Colon (tissue), 2 donors: Measurements from ENCODE around the gene GPR157.
"Not testable (repeated sequence)": the region's sequence is repeated elsewhere in the genome, so short reads cannot be mapped to it uniquely, and the experiment has no call there.

Experiments used
- FAIRE-seq: peaks from 2 replicates; lab custom pipeline; 2012; peaks lifted over from hg19 to GRCh38; lab: Jason Lieb, UNC
- donor health status: control.
- donor health status: control.

The GPR157 gene

GRCh38 chr1:9115351-9116205 lies 13.3 kb downstream of the GPR157 start:
- FAIRE-seq: no peak

DNA sequence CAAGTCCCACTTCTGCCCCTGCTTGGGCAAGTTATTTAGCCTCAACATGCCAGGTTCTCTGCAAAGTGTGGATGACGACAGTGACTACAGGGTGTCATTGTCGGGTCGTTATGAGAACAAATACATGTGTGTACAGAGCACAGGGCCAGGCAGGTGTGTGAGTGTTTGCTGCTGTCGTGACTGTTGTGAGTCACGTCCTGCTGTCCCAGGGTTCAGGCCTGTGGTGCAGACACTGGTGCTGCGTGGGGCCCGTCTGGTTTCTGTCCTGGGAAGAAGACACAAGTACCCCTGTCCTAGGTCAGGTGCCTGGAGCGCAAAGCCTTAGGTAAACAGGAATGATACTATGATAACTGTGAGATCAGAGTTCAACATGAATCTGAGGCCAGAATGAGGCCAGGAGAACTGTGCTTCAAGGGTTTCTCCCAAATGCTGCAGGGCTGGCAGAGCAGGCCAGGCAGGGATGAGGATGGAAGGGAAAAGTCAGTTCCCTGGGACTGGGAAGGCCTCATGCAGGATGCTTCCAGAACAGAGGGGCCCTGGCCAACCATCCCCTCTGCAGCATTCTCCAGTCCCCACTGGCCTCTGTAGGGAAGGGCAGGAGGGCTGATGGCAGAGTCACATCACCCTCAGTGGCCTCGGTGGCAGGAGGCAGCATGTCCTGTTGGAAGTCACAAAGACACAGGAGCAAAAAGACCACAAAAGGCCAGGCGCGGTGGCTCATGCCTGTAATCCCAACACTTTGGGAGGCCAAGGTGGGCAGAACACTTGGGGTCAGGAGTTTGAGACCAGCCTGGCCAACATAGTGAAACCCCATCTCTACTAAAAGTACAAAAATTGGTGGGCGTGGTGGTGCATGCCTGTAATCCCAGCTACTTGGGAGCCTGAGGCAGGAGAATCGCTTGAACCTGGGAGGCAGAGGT lies 15.7 kb downstream of the GPR157 start:
- FAIRE-seq: no peak

DNA sequence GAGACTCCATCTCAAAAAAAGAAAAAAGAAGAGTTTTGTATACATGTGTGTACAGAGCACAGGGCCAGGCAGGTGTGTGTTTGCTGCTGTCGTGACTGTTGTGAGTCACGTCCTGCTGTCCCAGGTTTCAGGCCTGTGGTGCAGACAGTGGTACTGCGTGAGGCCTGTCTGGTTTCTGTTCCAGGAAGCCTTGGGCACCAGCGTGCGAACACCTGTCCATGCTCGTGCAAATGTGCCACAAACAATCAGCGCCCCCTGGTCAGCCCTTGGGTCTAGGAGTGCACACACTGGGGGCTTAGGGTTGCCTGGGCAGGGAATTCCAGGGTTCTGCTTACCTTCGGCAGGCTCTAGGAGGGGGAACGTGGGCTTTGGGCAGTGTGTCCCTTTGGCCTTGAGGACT lies 16.9 kb downstream of the GPR157 start:
- no peak for FAIRE-seq

GRCh38 chr1:9111357-9111691 lies 17.6 kb downstream of the GPR157 start:
- FAIRE-seq: no peak

DNA sequence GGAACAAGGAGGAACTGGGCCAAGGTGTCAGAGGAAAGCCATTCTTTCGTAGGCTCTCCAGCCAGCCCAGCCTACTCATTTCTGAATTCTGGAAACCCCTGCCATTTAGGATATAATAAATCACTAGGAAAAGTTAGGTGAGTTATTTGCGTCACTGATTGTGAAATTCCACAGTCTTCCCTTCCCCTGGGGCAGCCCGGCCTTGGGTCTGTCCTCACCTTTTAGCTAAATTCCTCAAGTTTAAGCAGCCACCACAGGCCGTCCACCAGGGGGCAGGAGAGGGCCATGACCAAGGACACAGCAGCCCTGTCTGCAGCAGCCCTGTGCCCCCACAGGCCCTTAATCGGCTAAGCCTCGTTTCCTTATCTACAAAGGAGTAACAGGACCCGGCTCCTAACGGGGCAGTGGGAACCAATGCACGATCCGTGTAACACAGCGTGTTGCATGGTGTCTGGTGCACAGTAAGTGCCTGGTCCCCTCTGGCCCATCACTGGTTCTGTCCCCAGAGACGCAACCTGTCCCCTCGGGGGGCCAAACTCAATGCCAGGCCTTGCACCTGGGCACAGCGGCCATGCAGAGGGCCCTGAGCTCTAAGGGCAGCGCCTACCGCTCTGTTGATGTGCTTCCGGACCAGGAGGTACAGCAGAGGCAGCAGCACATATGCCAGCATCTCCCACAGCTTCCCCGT lies 18.1 kb downstream of the GPR157 start:
- no peak for FAIRE-seq

DNA sequence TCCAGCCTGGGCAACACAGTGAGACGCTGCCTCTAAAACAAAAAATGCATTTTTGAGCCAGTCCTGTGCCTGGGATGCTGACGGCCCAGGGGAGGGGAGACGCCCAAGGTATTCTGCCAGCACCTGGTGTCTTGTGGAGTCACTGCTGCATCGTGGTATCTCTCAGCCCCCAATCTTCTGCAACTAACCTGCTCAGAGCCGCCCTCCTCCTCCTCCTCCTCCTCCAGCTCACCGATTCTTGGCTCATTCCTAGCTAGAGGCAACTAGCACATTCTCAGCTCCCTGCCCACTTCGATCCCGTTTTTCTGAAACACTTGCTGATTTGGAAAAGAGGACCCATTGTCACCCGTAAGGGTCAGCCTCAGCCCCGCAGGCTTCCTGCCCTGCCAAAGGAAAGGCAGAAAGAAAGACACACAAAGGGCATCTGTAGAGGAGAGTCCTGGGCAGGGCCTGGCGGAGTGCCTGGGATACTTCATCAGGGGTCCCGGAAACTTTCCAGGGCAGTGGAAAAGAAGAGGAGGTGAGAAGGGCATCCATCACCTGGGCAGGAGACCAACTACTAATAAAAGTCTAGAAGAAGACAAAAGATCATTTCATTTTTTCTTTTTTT lies 20.7 kb downstream of the GPR157 start:
- FAIRE-seq: no peak

DNA sequence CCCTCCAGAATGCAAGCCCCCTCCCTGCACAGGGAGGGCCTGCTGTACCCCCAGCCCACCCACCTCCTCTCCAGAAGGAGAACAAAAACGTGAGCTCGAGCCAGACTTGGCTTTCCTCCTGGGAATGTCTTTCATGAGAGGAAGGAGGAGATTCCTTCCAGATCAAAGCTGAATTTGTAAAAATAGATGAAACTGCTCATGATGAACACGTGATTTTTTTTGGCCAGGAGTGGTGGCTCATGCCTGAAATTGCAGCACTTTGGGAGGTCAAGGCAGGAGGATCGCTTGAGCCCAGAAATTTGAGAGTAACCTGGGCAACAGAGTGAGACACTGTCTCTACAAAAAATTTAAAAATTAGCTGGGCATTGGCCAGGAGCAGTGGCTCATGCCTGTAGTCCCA lies 21.8 kb downstream of the GPR157 start:
- FAIRE-seq: no peak

DNA sequence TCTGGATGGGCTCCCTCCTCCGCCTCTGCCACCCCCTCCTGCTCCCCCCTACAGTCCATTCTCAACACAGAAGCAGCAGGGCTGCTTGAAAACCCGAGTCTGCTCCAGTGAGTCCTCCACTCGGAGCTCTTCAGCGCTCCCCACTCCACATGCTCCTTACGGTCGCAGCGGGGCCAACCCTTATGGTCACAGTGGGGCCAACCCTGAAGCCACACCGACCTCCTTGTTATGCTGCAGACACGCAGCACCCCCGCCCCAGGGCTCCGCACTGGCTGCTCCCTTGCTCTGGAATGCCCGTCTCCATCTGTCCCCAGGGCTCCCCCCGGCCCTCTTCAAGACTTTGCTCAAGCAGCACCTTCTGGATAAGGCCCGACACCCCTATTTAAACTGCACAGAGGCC lies 22.6 kb downstream of the GPR157 start:
- no peak for FAIRE-seq

- FAIRE-seq: no peak
Measured at GRCh38 chr1:9105336-9105867, 23.5 kb downstream of the GPR157 start.

DNA sequence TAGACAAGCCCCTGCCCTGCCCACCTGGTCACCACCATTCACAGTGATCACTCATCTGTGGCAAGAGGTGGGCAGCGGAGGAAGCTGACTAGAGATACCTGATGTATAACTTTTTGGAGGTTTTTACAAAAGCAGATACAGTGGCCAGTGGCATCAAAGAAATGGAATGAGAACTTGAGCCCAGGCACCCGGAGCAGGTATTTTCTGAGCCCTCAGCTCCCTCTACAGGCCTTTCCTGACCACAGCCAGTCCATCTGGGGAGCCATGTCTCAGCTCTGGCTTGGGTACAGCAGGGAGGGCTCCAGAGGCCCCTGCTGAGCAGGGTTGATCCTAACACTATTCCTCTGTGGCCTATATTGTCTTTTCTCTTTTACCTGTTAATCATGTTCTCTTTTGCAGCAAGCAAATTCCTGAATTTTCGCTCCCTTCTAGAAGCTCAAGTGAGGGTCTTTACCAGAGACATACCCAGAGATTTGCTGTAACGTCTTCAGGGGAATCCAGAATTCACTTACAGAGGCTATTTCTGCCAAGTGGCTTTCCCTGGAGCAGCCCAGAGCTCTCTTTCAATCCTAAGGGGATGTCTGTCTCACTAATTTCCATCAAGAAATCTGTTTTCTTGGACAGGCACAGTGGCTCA lies 27.3 kb downstream of the GPR157 start:
- FAIRE-seq: no peak

DNA sequence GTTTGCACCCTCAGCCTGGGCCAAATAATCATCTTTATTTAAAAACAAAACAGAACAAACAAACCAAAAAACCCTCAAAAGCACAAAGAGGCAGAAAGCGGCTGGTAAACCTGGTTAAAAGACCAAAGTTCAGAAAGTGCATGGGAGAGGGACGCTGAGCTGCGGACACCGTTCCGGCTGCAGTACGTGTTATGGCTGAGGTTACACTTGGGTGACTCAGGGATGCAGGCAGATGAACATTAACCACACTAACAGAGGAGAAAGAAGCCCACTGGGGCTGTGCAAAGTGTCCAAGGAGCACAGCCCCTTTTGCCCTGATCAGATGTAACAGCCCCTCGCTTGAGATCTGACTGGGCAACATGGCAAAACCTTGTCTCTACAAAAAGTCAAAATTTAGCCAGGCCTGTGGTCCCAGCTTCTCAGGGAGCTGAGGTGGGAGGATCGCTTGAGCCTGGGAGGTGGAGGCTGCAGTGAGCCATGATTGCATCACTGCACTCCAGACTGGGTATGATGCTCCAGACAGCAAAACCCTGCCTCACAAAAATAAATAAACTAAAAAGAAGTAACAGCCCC lies 28.3 kb downstream of the GPR157 start:
- FAIRE-seq: no peak

GRCh38 chr1:9099555-9099954 lies 29.3 kb downstream of the GPR157 start:
- no peak for FAIRE-seq

GRCh38 chr1:9097947-9098705 lies 30.8 kb downstream of the GPR157 start:
- FAIRE-seq: no peak

DNA sequence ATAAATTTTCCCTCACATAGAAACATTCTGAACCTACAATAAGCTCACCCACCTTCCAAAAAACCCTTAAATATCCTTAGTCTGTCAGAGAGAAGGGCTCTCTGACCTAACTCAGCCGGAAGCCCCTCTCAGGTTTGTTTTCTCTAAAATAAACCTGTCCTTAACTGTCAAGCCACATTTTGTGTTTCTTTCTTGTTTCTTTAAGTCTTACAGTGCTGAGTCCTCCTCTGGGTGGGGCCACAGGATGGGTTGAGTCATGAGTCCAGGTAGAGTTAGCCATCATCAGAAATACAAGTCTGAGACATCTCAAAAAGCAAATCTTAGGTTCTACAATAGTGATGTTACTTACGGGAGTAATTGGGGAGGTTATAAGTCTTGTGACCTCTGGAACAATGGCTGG lies 33.1 kb downstream of the GPR157 start:
- no peak for FAIRE-seq

GRCh38 chr1:9093996-9094595 lies 34.8 kb downstream of the GPR157 start:
- FAIRE-seq: not testable (repeated sequence)

GRCh38 chr1:9093581-9093980 lies 35.3 kb downstream of the GPR157 start:
- no peak for FAIRE-seq

GRCh38 chr1:9093091-9093490 lies 35.8 kb downstream of the GPR157 start:
- no peak for FAIRE-seq

- FAIRE-seq: no peak
Measured at GRCh38 chr1:9088807-9089206, 40.1 kb downstream of the GPR157 start.

- FAIRE-seq: no peak
Measured at GRCh38 chr1:9087411-9088125, 41.3 kb downstream of the GPR157 start.
